GM19025 (cell line): ENCODE results near the gene GHRHR.

Source experiments
- ATAC-seq: cut with Tn5 transposase; IDR thresholded peaks from one replicate; pipeline ENCODE4 v1.9.1; 2021; ENCODE audit warnings: mild to moderate bottlenecking, low read depth, moderate library complexity; ENCODE audit not compliant: unreplicated experiment

GHRHR gene

DNA sequence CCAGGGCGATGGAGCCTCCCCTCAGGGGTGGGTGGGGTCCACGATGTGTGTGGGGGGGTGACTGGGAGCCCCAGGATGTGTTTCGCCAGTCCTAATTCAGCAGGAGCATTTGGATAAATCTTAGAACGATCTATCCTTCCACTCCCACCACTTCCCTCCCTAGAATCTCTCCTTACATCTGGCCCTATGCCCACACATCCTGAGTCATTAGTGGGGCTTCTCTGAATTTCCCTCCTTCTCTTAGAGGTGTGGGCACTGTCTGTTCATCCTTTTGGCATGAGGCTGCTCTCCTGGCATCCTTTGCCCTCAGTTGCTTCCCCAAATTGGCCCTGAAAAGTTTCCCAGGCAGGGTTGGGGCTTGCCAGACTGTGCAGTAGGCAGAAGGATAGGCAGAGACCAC lies 1.6 kb downstream of the GHRHR start:
- no peak for ATAC-seq

DNA sequence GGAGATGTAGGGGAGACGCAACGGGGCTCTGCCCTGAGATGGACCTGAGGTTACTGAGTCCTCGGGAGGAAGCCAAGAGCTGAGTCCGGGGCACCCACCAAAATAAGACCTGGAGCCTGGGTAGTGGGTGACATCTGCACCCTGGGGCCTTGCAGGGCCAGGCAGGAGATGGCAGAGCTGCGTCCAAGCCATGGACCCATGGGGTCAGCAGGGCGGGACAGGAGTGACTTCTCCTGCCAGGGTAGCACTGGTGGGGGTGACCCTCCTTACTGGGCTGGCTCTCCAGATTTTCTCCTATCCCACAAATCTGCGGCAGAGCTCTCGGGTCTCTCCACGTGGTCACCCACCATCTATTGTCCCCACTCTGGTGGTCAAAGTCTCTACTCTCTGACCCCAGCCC lies 2.1 kb downstream of the GHRHR start:
- no peak for ATAC-seq

DNA sequence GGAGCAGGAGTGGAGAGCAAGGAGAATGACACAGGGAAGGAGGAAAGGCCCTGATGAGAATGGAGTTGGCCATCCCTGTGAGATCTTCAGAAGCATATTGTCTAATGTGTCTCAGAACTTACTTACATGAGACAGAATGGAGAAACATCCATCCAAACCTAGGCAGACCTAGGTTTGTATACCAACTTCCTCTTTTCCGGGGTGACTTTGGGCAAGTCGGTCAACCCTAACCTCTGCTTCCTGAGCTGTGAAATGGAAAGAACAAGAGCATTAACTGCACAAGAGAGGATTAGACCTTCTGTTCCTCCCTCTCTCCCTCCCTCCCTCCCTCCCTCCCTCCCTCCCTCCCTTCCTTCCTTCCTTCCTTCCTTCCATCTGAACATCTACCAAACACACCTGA lies 4.5 kb downstream of the GHRHR start:
- no peak for ATAC-seq

DNA sequence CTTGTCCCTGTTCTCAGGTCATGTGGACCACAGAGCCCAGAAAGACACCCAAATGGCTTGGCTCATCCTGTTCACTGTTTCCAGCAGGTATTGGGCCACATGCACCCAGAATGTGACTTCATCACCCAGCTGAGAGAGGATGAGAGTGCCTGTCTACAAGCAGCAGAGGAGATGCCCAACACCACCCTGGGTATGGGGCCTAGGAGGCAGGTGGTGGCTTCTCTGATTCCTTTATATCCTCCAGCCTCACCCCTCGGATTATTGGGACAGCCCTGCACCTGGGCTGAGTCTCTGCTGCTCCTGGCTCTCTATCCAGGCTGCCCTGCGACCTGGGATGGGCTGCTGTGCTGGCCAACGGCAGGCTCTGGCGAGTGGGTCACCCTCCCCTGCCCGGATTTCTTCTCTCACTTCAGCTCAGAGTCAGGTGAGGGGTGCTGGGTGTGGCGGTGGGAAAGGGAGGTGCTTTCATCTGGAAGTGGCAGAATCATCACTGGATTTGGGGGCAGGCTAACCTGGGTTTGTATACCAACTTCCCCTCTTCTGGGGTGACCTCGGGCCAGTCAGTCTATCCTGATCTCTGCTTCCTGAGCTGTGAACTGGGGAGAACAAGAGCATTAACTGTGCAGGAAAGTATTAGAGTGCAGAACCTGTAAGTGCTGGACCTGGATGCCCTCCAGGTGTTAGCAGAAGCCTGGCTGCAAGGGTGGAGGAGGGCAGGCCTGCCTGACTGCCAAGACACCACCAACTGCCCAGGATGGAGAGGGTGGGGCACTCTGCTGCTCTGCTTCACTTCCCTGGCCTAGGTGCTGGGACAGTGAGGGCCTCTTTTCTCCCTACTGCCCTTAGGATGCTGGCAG lies 5.2 kb downstream of the GHRHR start:
- ATAC-seq, result no peak

DNA sequence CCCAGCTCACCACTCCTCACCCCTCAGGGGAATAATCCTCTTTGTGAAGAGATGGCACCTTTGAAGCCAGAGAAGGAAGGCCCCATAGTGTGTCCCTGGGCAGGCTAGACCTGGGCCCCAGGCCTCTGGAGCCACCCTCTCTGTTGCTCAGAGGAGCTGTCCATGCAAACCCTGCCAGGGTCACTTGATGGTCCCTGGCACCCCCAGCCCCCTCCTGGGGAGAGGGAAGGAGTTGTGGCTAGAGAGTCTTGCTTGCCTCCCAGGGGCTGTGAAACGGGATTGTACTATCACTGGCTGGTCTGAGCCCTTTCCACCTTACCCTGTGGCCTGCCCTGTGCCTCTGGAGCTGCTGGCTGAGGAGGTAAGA lies 5.8 kb downstream of the GHRHR start:
- no peak for ATAC-seq

DNA sequence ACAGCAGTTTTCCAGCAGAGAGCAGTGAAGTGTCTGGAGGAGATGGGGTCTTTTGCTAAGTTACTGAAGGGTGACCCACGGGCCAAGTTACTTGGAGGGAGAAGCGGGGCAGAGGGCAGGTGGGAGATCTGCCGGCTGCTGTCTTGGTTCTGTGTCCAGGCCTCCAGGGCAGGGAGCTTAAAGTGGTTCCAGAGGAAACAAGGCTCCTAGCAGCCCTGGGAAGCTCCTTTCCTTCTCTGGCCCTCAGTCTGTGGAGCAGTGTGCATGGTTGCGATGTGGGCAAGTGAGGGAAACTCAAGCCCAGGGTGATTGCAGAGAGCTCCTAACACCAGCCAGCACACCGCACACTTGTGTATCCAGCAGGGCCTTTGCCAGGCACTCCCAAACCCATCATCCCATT lies 6.3 kb downstream of the GHRHR start:
- no peak for ATAC-seq

DNA sequence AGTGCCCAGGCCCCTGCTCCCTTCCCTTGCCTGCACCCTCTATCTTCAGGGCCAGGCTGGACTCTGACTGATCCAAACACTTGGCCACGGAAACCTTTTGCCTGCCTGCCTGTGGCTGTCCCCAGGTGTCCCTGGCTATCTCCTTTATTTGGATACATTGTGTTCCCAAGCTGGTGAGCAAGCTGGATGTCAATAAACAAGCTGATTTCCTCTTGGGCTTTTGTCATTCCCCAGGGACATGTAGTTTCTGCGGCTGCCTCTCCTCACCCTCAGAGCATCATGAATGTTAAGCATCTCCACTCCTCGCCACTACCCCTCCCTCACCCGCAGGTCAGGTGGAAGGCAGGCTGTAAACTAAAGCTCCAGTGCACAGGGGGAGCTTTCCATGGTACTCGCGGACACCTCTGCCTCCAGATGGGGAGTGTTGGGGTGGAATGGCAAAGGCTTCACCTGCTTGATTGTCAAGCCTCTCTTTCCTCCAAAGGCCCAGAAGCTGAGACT lies 6.9 kb downstream of the GHRHR start:
- ATAC-seq, result no peak

DNA sequence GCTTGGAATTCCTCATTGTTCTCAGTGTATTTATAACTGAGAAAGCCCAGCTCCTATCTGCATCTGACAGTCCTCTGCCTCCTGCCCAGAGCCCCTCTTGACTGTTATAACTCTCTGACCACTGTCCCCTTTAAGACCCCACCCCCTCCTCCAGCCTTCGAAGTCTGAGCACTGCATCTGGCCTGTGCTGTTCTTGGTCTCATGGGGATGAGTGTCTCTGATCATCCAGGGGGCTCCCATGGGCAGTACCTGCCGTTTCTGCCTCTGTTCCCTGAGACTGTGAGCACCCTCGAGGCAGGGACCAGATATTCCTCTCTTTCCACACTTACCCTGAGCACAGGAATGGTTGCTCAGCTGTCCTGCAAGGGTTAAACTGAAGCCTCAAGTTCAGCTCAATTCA lies 7.7 kb downstream of the GHRHR start:
- ATAC-seq, result no peak

DNA sequence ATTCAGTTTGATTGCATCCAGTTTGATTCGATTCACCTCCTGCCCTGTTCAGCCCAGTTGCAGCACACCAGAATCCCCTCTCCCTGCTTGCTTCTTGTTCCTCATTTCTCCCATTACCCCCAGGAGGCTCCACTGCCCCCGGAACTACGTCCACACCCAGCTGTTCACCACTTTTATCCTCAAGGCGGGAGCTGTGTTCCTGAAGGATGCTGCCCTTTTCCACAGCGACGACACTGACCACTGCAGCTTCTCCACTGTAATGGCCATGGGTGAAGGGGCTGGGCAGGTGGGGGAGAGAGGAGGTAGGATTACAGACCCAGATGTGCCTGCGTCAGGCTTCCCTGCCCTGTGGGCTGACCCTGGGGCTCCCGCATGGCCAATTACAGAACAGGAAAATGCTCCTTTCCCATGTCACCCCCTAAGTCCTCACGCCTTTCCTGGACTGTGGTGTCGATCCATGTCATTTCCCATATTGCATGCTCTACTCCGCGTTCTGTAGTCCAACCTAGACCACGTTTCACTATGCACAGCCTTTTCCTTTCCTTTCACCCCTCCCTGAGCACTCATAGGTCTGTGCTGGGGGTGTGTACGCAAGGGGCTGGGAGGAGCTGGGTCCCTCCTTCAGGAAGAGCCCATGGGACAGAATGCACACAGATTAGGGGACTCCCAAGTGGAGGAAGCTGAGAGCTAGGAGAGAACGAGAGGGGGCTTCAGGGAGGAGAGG lies 8.2 kb downstream of the GHRHR start:
- ATAC-seq, result no peak

DNA sequence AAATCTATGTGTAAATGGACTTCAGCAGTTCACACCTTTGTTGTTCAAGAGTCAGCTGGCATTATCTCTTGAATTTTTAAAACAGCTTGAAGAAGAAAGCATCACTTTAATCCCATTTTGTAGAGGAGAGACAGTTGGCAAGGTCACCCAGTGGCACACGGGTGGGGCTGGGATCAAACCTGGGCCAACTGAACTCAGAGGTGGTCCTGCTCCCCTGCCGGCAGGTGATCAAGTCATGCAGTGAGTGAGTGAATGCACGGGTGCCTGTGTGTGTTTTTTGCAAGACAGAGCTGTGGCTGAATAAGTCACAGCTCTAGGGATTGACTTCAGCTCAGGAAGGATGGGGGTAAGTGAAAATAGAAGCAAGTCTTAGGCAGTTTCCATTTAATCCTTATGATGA lies 9.5 kb downstream of the GHRHR start:
- ATAC-seq, result no peak

DNA sequence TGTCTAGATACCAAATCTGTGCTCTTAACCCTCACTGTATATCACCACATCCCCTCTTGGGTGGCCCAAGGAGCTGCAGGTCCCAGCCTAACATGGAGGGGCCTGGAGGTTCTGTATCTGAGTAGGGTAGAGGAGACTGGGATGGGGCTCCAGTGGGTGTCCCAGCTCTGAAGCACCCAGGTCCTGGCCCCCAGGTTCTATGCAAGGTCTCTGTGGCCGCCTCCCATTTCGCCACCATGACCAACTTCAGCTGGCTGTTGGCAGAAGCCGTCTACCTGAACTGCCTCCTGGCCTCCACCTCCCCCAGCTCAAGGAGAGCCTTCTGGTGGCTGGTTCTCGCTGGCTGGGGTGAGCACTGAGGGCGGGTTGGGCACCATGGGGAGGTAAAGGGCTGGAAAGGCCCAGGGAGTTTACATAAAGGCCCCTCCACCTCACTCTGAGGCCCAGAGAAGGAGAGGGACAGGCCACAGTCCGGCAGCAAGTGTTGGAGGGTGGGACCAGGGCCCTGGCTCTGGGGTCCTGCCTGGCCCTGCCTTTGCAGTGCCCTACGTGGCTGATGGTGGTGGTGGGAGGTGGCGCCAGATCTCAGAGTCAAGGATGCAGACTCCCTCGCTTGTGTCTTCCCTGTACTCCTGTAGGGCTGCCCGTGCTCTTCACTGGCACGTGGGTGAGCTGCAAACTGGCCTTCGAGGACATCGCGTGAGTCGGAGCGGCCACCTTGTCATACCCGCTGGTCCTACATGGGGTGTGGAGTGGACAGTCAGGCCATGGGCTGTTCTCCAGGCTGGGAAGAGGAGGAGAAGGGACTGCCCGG lies 10.2 kb downstream of the GHRHR start:
- no peak for ATAC-seq

DNA sequence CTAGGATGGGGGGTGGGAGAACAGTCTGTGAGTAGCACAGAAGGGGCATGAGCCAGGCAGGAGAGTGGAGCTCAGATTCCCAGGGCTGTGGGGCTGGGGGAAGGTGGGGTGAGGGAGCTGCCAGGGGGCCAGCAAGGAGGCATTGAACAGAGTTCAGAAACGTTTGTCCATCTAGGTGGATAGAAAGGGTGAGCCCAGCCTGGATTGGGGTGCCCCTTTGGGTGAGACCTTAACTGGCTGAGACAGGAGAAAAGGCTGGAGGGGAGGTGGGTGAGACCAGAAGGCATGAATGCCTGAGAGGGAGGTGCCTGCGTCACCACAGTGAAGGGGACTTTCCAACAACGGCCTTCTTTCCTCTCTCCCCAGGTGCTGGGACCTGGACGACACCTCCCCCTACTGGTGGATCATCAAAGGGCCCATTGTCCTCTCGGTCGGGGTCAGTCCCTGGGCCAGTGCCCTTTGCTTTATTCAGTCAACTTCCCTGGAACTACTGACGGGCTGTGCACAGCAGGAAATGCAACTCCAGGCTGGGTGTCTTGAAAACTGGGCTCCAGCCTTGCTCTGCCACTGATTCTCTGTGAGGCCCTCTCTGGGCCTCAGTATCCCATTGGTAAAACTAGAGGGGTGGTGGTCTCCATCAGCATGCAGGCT lies 11.0 kb downstream of the GHRHR start:
- ATAC-seq, result peak; percentile 93

DNA sequence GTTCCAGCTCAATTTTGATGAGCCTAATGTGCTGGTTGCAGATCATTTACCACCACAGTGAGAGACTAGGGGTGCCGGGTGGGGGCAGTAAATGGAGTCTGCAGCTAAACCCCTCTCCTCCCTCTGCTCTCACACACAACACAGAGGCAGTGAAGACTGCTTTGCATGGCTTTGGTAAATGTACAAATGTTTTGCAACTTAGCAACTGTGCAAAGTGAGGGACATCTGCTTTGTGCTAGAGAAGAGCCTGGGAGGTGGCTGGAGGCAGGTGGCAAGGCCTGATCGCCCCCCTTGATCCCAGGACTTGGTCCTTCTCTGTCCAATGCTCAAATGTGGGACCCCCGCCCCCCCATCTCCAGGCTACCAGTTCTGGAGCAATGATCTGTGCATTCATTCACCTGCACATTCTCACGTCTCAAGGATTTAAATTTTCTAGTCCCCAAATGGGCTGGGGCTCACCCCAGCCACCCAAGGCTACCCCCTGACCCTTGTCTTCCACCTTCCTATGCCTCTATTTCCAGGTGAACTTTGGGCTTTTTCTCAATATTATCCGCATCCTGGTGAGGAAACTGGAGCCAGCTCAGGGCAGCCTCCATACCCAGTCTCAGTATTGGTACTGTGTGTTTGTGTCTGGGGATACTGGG lies 11.6 kb downstream of the GHRHR start:
- no peak for ATAC-seq

DNA sequence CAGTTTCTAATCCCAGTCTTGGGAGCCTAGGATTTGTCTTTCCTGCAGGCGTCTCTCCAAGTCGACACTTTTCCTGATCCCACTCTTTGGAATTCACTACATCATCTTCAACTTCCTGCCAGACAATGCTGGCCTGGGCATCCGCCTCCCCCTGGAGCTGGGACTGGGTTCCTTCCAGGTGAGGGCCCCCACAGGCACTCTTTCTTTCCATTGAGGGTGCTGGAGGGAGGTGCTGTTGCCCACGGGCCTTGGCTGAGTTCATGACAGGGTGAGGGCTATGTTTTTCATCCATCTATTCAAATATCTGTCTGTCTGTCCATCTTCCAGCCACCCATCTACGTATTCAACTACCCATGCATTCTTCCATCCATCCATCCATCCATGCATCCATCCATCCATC lies 12.6 kb downstream of the GHRHR start:
- no peak for ATAC-seq

DNA sequence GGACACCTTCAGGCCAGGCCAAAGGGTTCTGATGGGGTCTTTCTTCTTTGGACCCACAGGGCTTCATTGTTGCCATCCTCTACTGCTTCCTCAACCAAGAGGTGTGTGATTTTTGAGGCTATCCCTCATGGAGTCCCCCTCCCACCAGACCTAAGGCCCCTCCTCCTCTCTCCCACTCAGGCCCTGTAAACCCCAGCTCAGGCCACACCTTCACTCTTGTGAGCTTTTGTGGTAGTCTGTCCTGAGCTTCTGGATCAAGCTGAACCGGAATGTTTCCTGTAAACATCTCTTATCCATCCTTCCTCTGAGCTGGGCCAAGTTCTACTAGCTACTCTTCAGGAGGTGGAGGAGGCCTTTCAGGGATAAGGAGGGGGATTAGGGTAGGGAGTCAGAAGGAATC lies 13.5 kb downstream of the GHRHR start:
- no peak for ATAC-seq

DNA sequence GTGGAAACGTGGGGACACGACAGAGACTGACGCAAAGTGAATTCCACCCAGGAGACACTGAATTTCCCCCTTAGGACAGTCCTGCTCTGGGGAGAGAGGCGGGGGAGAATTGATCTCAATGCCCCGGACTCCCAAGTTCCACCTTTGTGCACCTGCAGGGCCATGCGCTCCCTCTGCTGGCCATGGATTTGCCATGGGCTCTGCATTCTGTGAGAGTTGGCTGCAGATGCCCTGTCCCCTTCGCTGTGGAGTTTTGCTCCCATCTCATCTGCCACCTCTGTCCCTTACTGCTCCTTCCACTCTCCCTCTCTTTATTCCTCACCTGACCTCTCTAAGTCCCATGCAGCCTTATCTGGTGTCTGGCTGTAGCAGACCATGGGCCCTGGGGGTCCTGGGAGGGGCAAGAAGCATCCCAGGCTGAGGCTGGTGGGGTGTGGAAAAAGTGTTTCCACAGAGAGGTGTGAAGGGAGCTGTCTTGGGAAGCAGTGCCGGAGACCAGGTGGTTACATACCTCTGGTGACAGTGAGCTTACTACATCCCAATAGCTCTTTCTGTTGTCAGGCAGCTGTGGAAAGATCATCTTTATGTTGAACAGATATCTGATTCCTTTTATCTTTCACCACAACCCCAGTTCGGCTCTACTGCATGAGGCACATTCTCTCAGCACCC lies 14.3 kb downstream of the GHRHR start:
- ATAC-seq, result no peak

DNA sequence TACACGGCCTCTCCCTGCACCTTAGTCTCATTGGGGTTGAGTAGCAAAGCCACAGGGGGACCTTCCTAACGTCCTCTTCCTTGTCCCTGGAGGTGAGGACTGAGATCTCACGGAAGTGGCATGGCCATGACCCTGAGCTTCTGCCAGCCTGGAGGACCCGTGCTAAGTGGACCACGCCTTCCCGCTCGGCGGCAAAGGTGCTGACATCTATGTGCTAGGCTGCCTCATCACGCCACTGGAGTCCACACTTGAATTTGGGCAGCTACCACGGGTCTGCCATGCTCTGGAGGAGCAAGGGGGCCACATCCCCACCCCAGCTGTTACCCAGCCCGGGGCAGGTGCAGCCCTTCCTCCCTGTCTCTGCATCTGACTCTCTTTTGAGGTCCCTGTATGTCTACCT lies 15.3 kb downstream of the GHRHR start:
- no peak for ATAC-seq

DNA sequence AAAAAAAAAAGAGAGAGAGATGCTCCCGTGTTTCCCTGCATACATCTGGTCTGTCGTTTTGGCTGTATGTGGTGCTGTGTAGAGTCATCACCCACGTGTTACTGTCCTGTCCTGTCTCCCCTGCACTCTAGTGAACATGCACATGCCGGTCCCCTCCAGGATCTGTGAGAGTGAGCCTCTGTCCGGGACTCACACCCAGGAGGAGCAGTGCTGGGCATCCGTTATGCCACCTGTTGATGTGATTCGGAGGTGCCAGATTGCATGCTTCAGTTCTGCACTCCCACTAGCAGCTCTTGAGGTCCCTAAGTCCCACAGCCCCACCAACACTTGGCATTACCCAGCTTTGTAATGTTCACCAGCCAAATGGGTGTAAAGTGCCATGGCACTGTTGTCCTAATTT lies 16.4 kb downstream of the GHRHR start:
- ATAC-seq, result no peak

DNA sequence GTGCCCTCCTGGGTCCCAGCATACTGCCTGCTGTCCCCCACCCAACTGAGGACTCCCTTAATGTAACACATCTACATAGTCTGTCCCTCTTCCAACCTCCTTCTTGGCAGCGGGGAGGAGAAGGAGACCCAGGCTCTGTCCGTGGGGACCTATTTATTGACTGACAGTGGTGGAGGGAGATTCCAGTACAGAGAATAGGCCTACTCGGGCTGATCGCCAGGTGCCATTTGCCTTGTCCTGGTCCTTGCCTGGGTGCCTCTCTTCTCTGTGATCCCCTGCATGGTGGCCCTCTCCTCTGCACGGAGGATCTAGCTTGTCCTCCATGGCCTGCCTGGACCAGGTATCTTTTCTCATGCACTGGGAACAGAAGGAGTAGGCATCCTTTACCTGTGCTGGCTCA lies 17.0 kb downstream of the GHRHR start:
- no peak for ATAC-seq
